ENCODE data around the gene PNLIPRP1.

- TF ChIP-seq, protein P1, sequence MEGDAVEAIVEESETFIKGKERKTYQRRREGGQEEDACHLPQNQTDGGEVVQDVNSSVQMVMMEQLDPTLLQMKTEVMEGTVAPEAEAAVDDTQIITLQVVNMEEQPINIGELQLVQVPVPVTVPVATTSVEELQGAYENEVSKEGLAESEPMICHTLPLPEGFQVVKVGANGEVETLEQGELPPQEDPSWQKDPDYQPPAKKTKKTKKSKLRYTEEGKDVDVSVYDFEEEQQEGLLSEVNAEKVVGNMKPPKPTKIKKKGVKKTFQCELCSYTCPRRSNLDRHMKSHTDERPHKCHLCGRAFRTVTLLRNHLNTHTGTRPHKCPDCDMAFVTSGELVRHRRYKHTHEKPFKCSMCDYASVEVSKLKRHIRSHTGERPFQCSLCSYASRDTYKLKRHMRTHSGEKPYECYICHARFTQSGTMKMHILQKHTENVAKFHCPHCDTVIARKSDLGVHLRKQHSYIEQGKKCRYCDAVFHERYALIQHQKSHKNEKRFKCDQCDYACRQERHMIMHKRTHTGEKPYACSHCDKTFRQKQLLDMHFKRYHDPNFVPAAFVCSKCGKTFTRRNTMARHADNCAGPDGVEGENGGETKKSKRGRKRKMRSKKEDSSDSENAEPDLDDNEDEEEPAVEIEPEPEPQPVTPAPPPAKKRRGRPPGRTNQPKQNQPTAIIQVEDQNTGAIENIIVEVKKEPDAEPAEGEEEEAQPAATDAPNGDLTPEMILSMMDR (IDR thresholded peaks at IDR 0.05): no peak
- no peak for TF ChIP-seq POLR2AphosphoS5 (IDR thresholded peaks at IDR 0.05)
- TF ChIP-seq POLR2A (IDR thresholded peaks at IDR 0.05): no peak
- no peak for TF ChIP-seq EP300 (IDR thresholded peaks at IDR 0.05)
These were observed 38.6 kb downstream of the PNLIPRP1 start for GRCh38 chr10:116629340-116629739.

Measured in sigmoid colon (tissue), 4 donors.